RPMI7951 (cell line): ENCODE data around the gene RNF38. TPM values are rescaled to one million over a fixed set of nuclear protein-coding genes. Genes with fewer than 3 reads are reported as not detected.
A peak's percentile ranks its signal among the peaks of the same experiment; 100 is the strongest.
"Not testable (repeated sequence)": the region's sequence is repeated elsewhere in the genome, so short reads cannot be mapped to it uniquely, and the experiment has no call there.

Experiments used
- DNase-seq: peaks from one replicate; pipeline ENCODE4 v3.0.0-alpha.2; 2012; ENCODE audit warnings: low read depth
- total RNA-seq: library from RNA; depleted of rRNA; stranded (reverse); fragments of >200 nt; shearing (Covaris generic); gene quantifications from 2 replicates; pipeline ENCODE4 v1.2.3, GENCODE V29; 2014

Gene RNF38
- total RNA-seq, 1 experiment from 2014 or later, result 25.4 TPM

- DNase-seq, result peak; percentile 49
Observed at GRCh38 chr9:36407122-36407723, 7.2 kb upstream of the RNF38 start.

GRCh38 chr9:36402536-36402935 lies 2.5 kb upstream of the RNF38 start:
- no peak for DNase-seq

- no peak for DNase-seq
Observed at GRCh38 chr9:36401897-36402480, 1.9 kb upstream of the RNF38 start.

GRCh38 chr9:36401164-36401740 lies 1.2 kb upstream of the RNF38 start:
- DNase-seq, result peak; percentile 74

- peak; percentile 82 for DNase-seq
Observed at GRCh38 chr9:36400332-36401163, 479 bp upstream of the RNF38 start.

- peak; percentile 22 for DNase-seq
Observed at GRCh38 chr9:36398745-36399144, 1.3 kb downstream of the RNF38 start.

- DNase-seq, result no peak
Observed at GRCh38 chr9:36396985-36397384, 3.1 kb downstream of the RNF38 start.

GRCh38 chr9:36392489-36392888 lies 7.6 kb downstream of the RNF38 start:
- DNase-seq, result no peak

GRCh38 chr9:36389590-36389989 lies 10.5 kb downstream of the RNF38 start:
- DNase-seq, result no peak

- not testable (repeated sequence) for DNase-seq
Observed at GRCh38 chr9:36386396-36386965, 13.6 kb downstream of the RNF38 start.

- no peak for DNase-seq
Observed at GRCh38 chr9:36382484-36382883, 17.6 kb downstream of the RNF38 start.

- DNase-seq, result no peak
Observed at GRCh38 chr9:36364577-36364976, 35.5 kb downstream of the RNF38 start.

- no peak for DNase-seq
Observed at GRCh38 chr9:36363448-36363847, 36.6 kb downstream of the RNF38 start.

- no peak for DNase-seq
Observed at GRCh38 chr9:36358486-36358885, 41.6 kb downstream of the RNF38 start.

- DNase-seq, result no peak
Observed at GRCh38 chr9:36357639-36358038, 42.4 kb downstream of the RNF38 start.

GRCh38 chr9:36346569-36346968 lies 53.5 kb downstream of the RNF38 start:
- no peak for DNase-seq

- no peak for DNase-seq
Observed at GRCh38 chr9:36345103-36345846, 54.8 kb downstream of the RNF38 start.

GRCh38 chr9:36341936-36342577 lies 58.0 kb downstream of the RNF38 start:
- no peak for DNase-seq

- no peak for DNase-seq
Observed at GRCh38 chr9:36337865-36338264, 62.2 kb downstream of the RNF38 start.

- no peak for DNase-seq
Observed at GRCh38 chr9:36337002-36337401, 63.1 kb downstream of the RNF38 start.
